BE2C (cell line): ENCODE data around the gene STX2.
"Not testable (repeated sequence)": the region's sequence is repeated elsewhere in the genome, so short reads cannot be mapped to it uniquely, and the experiment has no call there.

Experiments used
- DNase-seq: peaks from one replicate; pipeline ENCODE4 v3.0.0-alpha.2; 2020
- H3K27me3 ChIP-seq: fragments of 250-450 bp; sonication (Bioruptor Pico); 2 replicates; pipeline ENCODE4 v1.5.1; 2020; ENCODE audit warnings: mild to moderate bottlenecking
- H3K36me3 ChIP-seq: fragments of 250-450 bp; sonication (Bioruptor Pico); 2 replicates; pipeline ENCODE4 v1.5.1; 2020; ENCODE audit warnings: mild to moderate bottlenecking
- H3K4me1 ChIP-seq: fragments of 250-450 bp; sonication (Bioruptor Pico); 2 replicates; pipeline ENCODE4 v1.5.1; 2020
- H3K4me3 ChIP-seq: 2 replicates; pipeline ENCODE4 v1.5.1; 2011; ENCODE audit warnings: low read depth, low read length
- H3K9me3 ChIP-seq: fragments of 250-450 bp; sonication (Bioruptor Pico); 2 replicates; pipeline ENCODE4 v1.5.1; 2020
- TF ChIP-seq, protein P1 (sequence below): IDR thresholded peaks from 2 replicates; pipeline ENCODE4 v1.5.1; 2012; ENCODE audit warnings: mild to moderate bottlenecking, low read depth, low read length

Gene STX2

DNA sequence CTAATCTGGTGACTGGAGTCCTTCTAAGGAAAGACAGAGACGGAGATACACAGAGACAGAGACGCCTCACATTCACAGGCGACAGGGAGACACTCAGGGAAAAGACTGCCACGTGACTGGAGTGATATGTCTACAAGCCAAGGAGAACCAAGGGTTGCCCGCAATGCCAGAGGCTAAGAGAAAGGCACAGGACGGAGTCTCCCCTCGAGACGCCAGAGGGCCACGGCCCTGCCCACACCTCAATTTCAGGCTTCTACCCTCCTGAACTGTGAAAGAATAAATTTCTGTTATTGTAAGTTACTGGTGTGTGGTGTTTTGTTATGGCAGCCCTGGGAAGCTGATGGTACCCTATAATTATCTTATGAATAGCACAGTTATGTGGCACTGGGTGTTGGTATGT lies 21.3 kb upstream of the STX2 start:
- Histone ChIP-seq H3K36me3 (no peaks in the 10 kb centered on the region), H3K9me3 (no peaks in the 10 kb centered on the region), H3K4me1 (no peaks in the 10 kb centered on the region), H3K27me3 (no peaks in the 10 kb centered on the region), H3K4me3 (no peak overlapping the region)
- TF ChIP-seq, protein P1, sequence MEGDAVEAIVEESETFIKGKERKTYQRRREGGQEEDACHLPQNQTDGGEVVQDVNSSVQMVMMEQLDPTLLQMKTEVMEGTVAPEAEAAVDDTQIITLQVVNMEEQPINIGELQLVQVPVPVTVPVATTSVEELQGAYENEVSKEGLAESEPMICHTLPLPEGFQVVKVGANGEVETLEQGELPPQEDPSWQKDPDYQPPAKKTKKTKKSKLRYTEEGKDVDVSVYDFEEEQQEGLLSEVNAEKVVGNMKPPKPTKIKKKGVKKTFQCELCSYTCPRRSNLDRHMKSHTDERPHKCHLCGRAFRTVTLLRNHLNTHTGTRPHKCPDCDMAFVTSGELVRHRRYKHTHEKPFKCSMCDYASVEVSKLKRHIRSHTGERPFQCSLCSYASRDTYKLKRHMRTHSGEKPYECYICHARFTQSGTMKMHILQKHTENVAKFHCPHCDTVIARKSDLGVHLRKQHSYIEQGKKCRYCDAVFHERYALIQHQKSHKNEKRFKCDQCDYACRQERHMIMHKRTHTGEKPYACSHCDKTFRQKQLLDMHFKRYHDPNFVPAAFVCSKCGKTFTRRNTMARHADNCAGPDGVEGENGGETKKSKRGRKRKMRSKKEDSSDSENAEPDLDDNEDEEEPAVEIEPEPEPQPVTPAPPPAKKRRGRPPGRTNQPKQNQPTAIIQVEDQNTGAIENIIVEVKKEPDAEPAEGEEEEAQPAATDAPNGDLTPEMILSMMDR: no peak
- DNase-seq: no peak

DNA sequence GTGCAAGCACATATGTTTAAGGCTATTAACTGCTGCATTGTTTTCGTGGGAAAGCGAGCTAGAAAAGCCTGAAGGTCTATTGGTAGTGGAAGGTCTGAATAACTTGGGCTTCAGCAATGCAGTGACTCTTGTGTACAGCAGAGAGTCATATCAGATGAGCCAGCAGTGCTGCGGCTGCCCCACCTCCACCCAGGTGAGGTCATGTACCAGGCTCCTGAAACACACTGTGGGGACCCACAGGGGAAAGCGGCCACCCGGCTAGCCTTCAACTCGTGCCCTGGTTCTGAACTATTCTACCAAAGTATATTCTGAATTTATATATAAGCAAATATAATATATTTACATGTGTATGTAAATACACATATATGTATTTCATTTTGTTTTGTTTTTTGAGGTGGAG lies 20.1 kb upstream of the STX2 start:
- Histone ChIP-seq H3K4me3 (no peak overlapping the region), H3K9me3 (no peaks in the 10 kb centered on the region), H3K27me3 (no peaks in the 10 kb centered on the region), H3K4me1 (no peaks in the 10 kb centered on the region), H3K36me3 (no peaks in the 10 kb centered on the region)
- no peak for DNase-seq
- TF ChIP-seq, protein P1: no peak

DNA sequence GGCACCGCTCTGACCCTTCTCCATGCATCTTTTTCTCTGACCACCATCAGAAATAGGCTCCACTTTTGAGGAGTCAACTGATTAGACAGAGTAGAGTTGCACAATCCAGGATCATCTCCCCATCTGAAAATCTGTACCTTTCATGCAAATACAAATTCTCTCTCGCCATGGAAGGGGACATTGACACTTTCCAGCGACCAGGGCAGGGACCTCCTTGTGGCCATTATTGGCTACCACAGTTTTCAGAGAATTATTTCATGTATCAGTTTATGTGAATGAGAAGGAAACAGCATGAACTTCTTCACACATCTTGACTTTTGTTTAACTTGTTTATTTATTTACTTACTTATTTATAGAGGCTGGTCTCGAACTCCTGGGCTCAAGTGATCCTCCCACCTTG lies 19.0 kb upstream of the STX2 start:
- no peaks in the 10 kb centered on the region for H3K4me1 ChIP-seq
- H3K27me3 ChIP-seq: no peaks in the 10 kb centered on the region
- DNase-seq: no peak
- no peaks in the 10 kb centered on the region for H3K9me3 ChIP-seq
- TF ChIP-seq, protein P1: peak; percentile 19; the same call in 1 of the 2 replicates
- H3K4me3 ChIP-seq: no peak overlapping the region
- H3K36me3 ChIP-seq: no peaks in the 10 kb centered on the region

DNA sequence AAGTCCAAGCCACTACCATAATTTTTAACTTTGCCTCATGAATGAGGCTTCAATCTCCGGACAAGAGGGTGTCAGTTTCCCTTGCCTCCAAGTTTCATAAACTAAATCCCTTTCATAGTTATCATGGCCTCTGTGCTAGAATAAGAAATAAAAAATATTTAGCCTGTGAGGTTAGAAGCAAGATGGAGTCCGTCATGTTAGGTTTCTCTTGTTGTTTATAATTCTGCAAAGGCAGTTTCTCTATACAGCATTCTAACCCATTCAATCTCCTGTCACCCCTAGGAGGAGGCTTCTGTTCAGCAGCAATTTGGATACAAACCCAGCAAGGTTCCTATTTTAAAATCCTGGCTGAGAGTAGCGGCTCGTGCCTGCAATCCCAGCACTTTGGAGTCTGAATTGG lies 17.0 kb upstream of the STX2 start:
- no peaks in the 10 kb centered on the region for H3K9me3 ChIP-seq
- no peaks in the 10 kb centered on the region for H3K27me3 ChIP-seq
- TF ChIP-seq, protein P1: no peak
- H3K36me3 ChIP-seq: no peaks in the 10 kb centered on the region
- DNase-seq: no peak
- H3K4me3 ChIP-seq: no peak overlapping the region
- no peaks in the 10 kb centered on the region for H3K4me1 ChIP-seq

DNA sequence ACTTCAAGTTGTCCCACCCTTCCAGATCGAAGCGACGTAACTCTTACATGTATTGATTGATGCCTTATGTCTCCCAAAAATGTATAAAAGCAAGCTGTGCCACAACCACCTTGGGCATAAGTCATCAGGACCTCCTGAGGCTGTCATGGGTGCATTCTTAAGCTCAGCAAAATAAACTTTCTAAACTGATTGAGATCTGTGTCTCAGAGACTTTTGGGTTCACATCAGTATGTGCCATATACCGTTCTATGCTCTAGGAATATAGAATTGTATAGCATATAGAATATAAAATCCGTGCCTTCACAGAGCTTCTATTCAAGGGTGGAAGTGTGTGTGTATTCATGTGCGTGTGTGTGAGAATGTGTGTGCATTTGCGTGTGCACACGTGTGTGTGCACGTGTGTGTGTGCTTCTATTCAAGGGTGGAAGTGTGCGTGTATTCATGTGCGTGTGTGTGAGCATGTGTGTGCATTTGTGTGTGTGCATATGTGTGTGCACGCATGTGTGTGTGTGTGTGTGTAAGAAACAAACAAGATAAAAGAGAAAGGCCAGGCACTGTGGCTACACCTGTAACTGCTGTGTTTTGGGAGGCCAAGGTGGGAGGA lies 11.5 kb upstream of the STX2 start:
- Histone ChIP-seq H3K4me1 (no peaks in the 10 kb centered on the region), H3K27me3 (no peaks in the 10 kb centered on the region), H3K36me3 (no peaks in the 10 kb centered on the region), H3K9me3 (no peaks in the 10 kb centered on the region), H3K4me3 (no peak overlapping the region)
- no peak for DNase-seq
- TF ChIP-seq, protein P1: no peak

DNA sequence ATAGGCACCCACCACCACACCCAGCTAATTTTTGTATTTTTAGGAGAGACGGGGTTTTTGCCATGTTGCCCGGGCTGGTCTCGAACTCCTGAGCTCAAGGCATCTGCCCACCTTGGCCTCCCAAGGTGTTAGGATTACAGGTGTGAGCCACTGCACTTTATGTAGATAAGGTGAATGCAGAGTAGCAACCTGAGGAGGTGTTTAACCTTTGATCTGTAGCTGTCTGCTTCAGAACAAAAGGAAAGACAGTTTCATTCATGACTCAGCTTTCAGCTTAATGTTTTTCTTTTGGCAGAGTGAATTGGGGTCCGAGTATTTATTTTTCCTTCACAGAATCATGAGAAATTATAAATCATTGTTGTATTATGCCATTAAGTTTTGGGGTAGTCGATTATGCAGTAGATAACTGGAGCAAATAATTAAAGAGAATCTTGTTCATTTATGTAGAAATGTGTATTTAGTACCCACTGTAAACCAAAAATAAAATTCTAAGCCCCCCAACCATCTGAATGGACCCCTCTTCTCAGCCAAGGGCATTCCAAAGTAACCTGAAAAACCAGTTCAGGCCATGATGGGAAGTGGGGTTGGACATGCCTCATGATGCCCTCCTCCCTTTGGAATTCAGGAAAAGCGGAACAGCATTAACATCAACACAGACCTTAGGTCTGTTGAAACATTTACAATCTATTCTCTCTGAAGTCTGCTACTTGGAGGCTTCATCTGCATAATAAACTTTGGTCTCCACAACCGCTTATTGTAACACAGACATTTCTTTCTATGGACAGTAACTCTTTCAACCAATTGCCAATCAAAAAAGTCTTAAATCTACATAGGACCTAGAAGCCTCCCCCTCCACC lies 10.7 kb upstream of the STX2 start:
- DNase-seq: no peak
- no peaks in the 10 kb centered on the region for H3K36me3 ChIP-seq
- H3K27me3 ChIP-seq: no peaks in the 10 kb centered on the region
- H3K4me1 ChIP-seq: no peaks in the 10 kb centered on the region
- TF ChIP-seq, protein P1: no peak
- no peaks in the 10 kb centered on the region for H3K9me3 ChIP-seq
- H3K4me3 ChIP-seq: no peak overlapping the region

DNA sequence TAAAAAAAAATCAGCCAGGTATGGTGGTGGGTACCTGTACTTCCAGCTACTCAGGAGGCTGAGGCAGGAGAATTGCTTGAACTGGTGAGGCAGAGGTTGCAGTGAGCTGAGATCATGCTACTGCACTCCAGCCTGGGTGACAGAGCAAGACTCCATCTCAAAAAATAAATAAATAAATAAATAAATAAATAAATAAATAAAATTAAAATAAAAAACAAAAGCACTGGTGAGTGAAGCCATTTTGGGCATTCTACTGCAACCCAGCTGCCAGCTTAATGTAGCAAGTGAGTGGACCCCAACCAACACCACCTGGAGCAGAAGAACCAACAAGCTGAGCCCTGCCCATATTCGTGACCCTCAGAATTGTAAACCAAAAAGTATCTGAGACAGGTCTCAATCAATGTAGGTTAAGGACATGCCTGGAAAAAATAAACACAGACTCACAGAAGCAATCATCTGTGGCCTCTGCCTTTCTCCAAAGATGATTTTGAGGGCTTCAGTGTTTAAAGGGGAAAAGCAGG lies 9.8 kb upstream of the STX2 start:
- H3K4me1 ChIP-seq, DNase-seq, H3K4me3 ChIP-seq, H3K27me3 ChIP-seq, H3K36me3 ChIP-seq, H3K9me3 ChIP-seq: not testable (repeated sequence)

DNA sequence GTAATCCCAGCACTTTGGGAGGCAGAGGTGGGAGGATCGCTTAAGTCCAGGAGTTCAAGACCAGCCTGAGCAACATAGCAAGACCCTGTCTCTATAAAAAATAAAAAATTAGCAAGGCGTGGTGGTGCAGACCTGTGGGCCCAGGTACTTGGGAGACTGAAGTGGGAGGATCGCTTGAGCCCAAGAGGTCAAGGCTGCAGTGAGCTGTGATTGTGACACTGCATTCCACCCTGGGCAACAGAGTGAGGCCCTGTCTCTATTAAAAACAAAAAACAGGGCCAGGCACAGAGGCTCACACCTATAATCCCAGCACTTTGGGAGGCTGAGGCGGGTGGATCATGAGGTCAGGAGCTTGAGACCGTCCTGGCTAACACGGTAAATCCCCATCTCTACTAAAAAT lies 9.1 kb upstream of the STX2 start:
- H3K27me3 ChIP-seq, H3K4me1 ChIP-seq: not testable (repeated sequence)

More for the DNA sequence above, 9.1 kb upstream of the STX2 start:
- not testable (repeated sequence) for H3K36me3 ChIP-seq, H3K9me3 ChIP-seq, DNase-seq, H3K4me3 ChIP-seq
